ENCODE measurements around the gene ACAT1. TPM values are rescaled to one million over a fixed set of nuclear protein-coding genes. Genes with fewer than 3 reads are reported as not detected.
"Not testable (repeated sequence)": the region's sequence is repeated elsewhere in the genome, so short reads cannot be mapped to it uniquely, and the experiment has no call there.

ACAT1 gene
- total RNA-seq, 2 experiments from 2014 or later = 78.0 to 81.0 TPM

GRCh38 chr11:108160970-108161566 lies 39.7 kb downstream of the ACAT1 start:
- POLR2A ChIA-PET = interaction anchor here (1.1 kb wide), 1 partner anchor 60 kb away, joined by 3 read pairs; no protein-coding TSS in a partner anchor
- H3K4me1 Mint-ChIP-seq (ENCODE audit: low read depth) = peaks cover 16% of the 10 kb centered on the region
- H3K36me3 Mint-ChIP-seq (ENCODE audit: low read depth) = peaks cover 32% of the 10 kb centered on the region
- H3K27me3 Mint-ChIP-seq = no peaks in the 10 kb centered on the region
- no peak overlapping the region for H3K4me3 Mint-ChIP-seq
- H3K9me3 Mint-ChIP-seq = no peaks in the 10 kb centered on the region
- intact Hi-C loops (cut with micrococcal nuclease) = no loop called here
- TF ChIP-seq CTCF (IDR thresholded peaks at IDR 0.05) = no peak
- CTCF ChIA-PET = interaction anchor here (0.7 to 1.1 kb wide), 2 partner anchors 12 to 26 kb away, joined by 3 read pairs; no protein-coding TSS in a partner anchor
- H3K27ac Mint-ChIP-seq = peak overlapping the region; percentile 73
- peak; percentile 22 for DNase-seq
- ATAC-seq = peak; percentile 72

DNA sequence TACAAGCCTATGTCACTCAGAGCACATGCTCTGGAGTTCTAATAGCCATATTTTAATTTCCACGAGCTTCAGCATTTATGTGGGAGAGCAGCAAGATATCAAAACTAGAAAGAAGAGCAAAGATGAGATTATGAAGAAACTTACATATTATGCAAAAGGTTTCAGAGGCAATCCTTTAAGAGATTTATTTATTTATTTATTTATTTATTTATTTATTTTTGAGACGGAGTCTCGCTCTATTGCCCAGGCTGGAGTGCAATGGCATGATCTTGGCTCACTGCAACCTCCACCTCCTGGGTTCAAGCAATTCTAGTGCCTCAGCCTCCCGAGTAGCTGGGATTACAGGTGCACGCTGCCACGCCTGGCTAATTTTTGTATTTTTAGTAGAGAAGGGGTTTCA lies 41.5 kb downstream of the ACAT1 start:
- ATAC-seq; H3K27ac Mint-ChIP-seq; H3K9me3 Mint-ChIP-seq; H3K4me3 Mint-ChIP-seq; DNase-seq; intact Hi-C loops (cut with micrococcal nuclease); H3K27me3 Mint-ChIP-seq; POLR2A ChIA-PET; CTCF ChIA-PET: not testable (repeated sequence)
- peaks cover 18% of the 10 kb centered on the region for H3K4me1 Mint-ChIP-seq (ENCODE audit: low read depth)
- peaks cover 40% of the 10 kb centered on the region for H3K36me3 Mint-ChIP-seq (ENCODE audit: low read depth)

- ChIA-PET CTCF (no interaction called here), POLR2A (no interaction called here)
- no peak for TF ChIP-seq CTCF (IDR thresholded peaks at IDR 0.05)
- peak overlapping the region; percentile 82 for H3K27ac Mint-ChIP-seq
- H3K4me1 Mint-ChIP-seq (ENCODE audit: low read depth) = peaks cover 42% of the 10 kb centered on the region
- H3K9me3 Mint-ChIP-seq = no peaks in the 10 kb centered on the region
- DNase-seq (no peak), ATAC-seq (peak; percentile 50)
- H3K27me3 Mint-ChIP-seq = no peaks in the 10 kb centered on the region
- intact Hi-C loops (cut with micrococcal nuclease) = no loop called here
- H3K4me3 Mint-ChIP-seq = no peak overlapping the region
- H3K36me3 Mint-ChIP-seq (ENCODE audit: low read depth) = peaks cover 50% of the 10 kb centered on the region
Observed at GRCh38 chr11:108167624-108168023, 46.3 kb downstream of the ACAT1 start.

GRCh38 chr11:108170184-108170583 lies 48.8 kb downstream of the ACAT1 start:
- H3K27ac Mint-ChIP-seq = peak overlapping the region; percentile 84
- no peak for TF ChIP-seq CTCF (IDR thresholded peaks at IDR 0.05)
- no peaks in the 10 kb centered on the region for H3K27me3 Mint-ChIP-seq
- ATAC-seq (peak; percentile 61), DNase-seq (no peak)
- H3K9me3 Mint-ChIP-seq = no peaks in the 10 kb centered on the region
- H3K4me3 Mint-ChIP-seq = no peak overlapping the region
- peaks cover 45% of the 10 kb centered on the region for H3K4me1 Mint-ChIP-seq (ENCODE audit: low read depth)
- H3K36me3 Mint-ChIP-seq (ENCODE audit: low read depth) = peaks cover 61% of the 10 kb centered on the region
- CTCF ChIA-PET = interaction anchor here (1.2 to 1.6 kb wide), 2 partner anchors 26 to 89 kb away, joined by 3 read pairs; no protein-coding TSS in a partner anchor
- intact Hi-C loops (cut with micrococcal nuclease) = no loop called here
- POLR2A ChIA-PET = no interaction called here

- intact Hi-C loops (cut with micrococcal nuclease) = no loop called here
- ChIA-PET POLR2A (no interaction called here), CTCF (no interaction called here)
- H3K9me3 Mint-ChIP-seq = no peaks in the 10 kb centered on the region
- DNase-seq = no peak
- H3K36me3 Mint-ChIP-seq (ENCODE audit: low read depth) = peaks cover 63% of the 10 kb centered on the region
- H3K27ac Mint-ChIP-seq = no peak overlapping the region
- H3K27me3 Mint-ChIP-seq = no peaks in the 10 kb centered on the region
- H3K4me1 Mint-ChIP-seq (ENCODE audit: low read depth) = peaks cover 17% of the 10 kb centered on the region
- no peak overlapping the region for H3K4me3 Mint-ChIP-seq
- no peak for ATAC-seq
- TF ChIP-seq CTCF (IDR thresholded peaks at IDR 0.05) = no peak
Observed at GRCh38 chr11:108177570-108177969, 56.2 kb downstream of the ACAT1 start.

Measured in activated CD8-positive, alpha-beta T cell treated with anti-CD3 and anti-CD28 coated beads for 36 hours (primary cell).